HepG2 (cell line): ENCODE results near the gene KMT2B. TPM values are rescaled to one million over a fixed set of nuclear protein-coding genes. Genes with fewer than 3 reads are reported as not detected.

Source experiments
- CBX5 ChIP-seq: sonication (generic); formaldehyde crosslinking; IDR thresholded peaks from 2 replicates; pipeline ENCODE4 v1.4.0; 2020; ENCODE audit warnings: missing genetic modification reagents, borderline replicate concordance
- CC2D1A ChIP-seq: sonication (generic); formaldehyde crosslinking; IDR thresholded peaks from 2 replicates; pipeline ENCODE4 v1.8.1; 2023; ENCODE audit warnings: mild to moderate bottlenecking, missing genetic modification reagents
- HMG20A ChIP-seq: IDR thresholded peaks from 2 replicates; pipeline ENCODE4 v1.6.1; 2016; ENCODE audit warnings: borderline replicate concordance
- HNRNPH1 ChIP-seq: fragments of 200-400 bp; formaldehyde crosslinking; optimal IDR thresholded peaks from 2 replicates; pipeline ENCODE3; 2017; ENCODE audit warnings: mild to moderate bottlenecking, low read depth, low read length
- KAT7 ChIP-seq: IDR thresholded peaks from 2 replicates; pipeline ENCODE4 v1.6.1; 2018; ENCODE audit warnings: borderline replicate concordance, missing compliant biosample characterization
- KDM6A ChIP-seq: IDR thresholded peaks from 2 replicates; pipeline ENCODE4 v1.6.1; 2016; ENCODE audit warnings: low read depth
- MAF1 ChIP-seq: sonication (generic); formaldehyde crosslinking; IDR thresholded peaks from 2 replicates; pipeline ENCODE4 v1.5.0; 2020; ENCODE audit warnings: missing genetic modification reagents, borderline replicate concordance
- MAFG ChIP-seq: sonication (generic); formaldehyde crosslinking; IDR thresholded peaks from 2 replicates; pipeline ENCODE4 v1.5.1; 2020; ENCODE audit warnings: mild to moderate bottlenecking, missing genetic modification reagents
- MBNL3 ChIP-seq: fragments of 250-450 bp; sonication (Bioruptor Pico); conservative IDR thresholded peaks from 2 replicates; pipeline ENCODE4 v1.8.0; 2022; ENCODE audit warnings: mild to moderate bottlenecking, inconsistent platforms
- MIER2 ChIP-seq: IDR thresholded peaks from 2 replicates; pipeline ENCODE4 v1.6.1; 2016; ENCODE audit warnings: missing biosample characterization, missing genetic modification reagents
- MTF1 ChIP-seq: sonication (generic); formaldehyde crosslinking; IDR thresholded peaks from 2 replicates; pipeline ENCODE4 v1.5.0; 2020; ENCODE audit warnings: missing genetic modification reagents
- NFE2L2 ChIP-seq: fragments of 150-350 bp; IDR thresholded peaks from 2 replicates; pipeline ENCODE4 v1.6.1; 2014; ENCODE audit warnings: low read length
- RXRB ChIP-seq: IDR thresholded peaks from 2 replicates; pipeline ENCODE4 v1.6.1; 2016; ENCODE audit warnings: borderline replicate concordance, missing genetic modification reagents, missing compliant biosample characterization
- YEATS2 ChIP-seq: sonication (generic); formaldehyde crosslinking; IDR thresholded peaks from 2 replicates; pipeline ENCODE4 v1.4.0; 2020; ENCODE audit warnings: missing genetic modification reagents, borderline replicate concordance
- ZFP41 ChIP-seq: sonication (generic); formaldehyde crosslinking; IDR thresholded peaks from 2 replicates; pipeline ENCODE4 v1.4.0; 2020; ENCODE audit warnings: mild to moderate bottlenecking, missing genetic modification reagents, borderline replicate concordance
- polyA plus RNA-seq, 8 experiments: library from polyadenylated mRNA; depleted of rRNA in 3 of 8; stranded (reverse) in 7 of 8; unstranded in 1 of 8; fragments of >200 nt; fragmentation: Illumina TruSeq in 4 of 8; extraction: Trizol in 4 of 8; gene quantifications; 2 replicates each; pipeline versions ENCODE4 v1.2.1 to v1.2.3, GENCODE V29; 2011 to 2016; ENCODE audit warnings: low read depth in 4 of 8, missing spikeins in 1 of 8, mixed read lengths in 1 of 8; ENCODE audit not compliant: insufficient read depth in 1 of 8
- total RNA-seq, 5 experiments: library from RNA; depleted of rRNA; stranded (reverse); fragments of >200 nt; fragmentation: Illumina TruSeq; extraction: Trizol; gene quantifications; 2 replicates each; pipeline ENCODE4 v1.2.3, GENCODE V29; 2016; ENCODE audit warnings: low read depth in 1 of 5
- TF ChIP-seq, protein P1 (sequence below): sonication (generic); formaldehyde crosslinking; IDR thresholded peaks from 2 replicates; pipeline ENCODE4 v1.5.0; 2020; ENCODE audit warnings: mild to moderate bottlenecking, missing genetic modification reagents
- TF ChIP-seq, protein P2 (sequence below): sonication (generic); formaldehyde crosslinking; IDR thresholded peaks from 2 replicates; pipeline ENCODE4 v1.4.0; 2020; ENCODE audit warnings: mild to moderate bottlenecking, missing genetic modification reagents
- TF ChIP-seq, protein P3 (sequence below), 2 experiments: sonication (generic) in 1 of 2; formaldehyde crosslinking in 1 of 2; IDR thresholded peaks; 2 replicates each; pipeline versions ENCODE4 v1.4.0 to v1.6.1; 2016 to 2020; ENCODE audit warnings: borderline replicate concordance in 1 of 2, low read depth in 1 of 2, mild to moderate bottlenecking in 1 of 2, missing genetic modification reagents in 1 of 2
- TF ChIP-seq, protein P4 (sequence below): sonication (generic); formaldehyde crosslinking; IDR thresholded peaks from 2 replicates; pipeline ENCODE4 v1.5.1; 2020; ENCODE audit warnings: missing genetic modification reagents, mild to moderate bottlenecking, borderline replicate concordance
- TF ChIP-seq, protein P5 (sequence below): IDR thresholded peaks from 2 replicates; pipeline ENCODE4 v1.6.1; 2016; ENCODE audit warnings: missing genetic modification reagents, missing compliant biosample characterization

Gene KMT2B
- total and polyA plus RNA-seq, 2 of the 13 experiments (the other 11 are each of a cell fraction or from before 2014, with no cell fraction given) = 6.2 to 16.9 TPM

DNA sequence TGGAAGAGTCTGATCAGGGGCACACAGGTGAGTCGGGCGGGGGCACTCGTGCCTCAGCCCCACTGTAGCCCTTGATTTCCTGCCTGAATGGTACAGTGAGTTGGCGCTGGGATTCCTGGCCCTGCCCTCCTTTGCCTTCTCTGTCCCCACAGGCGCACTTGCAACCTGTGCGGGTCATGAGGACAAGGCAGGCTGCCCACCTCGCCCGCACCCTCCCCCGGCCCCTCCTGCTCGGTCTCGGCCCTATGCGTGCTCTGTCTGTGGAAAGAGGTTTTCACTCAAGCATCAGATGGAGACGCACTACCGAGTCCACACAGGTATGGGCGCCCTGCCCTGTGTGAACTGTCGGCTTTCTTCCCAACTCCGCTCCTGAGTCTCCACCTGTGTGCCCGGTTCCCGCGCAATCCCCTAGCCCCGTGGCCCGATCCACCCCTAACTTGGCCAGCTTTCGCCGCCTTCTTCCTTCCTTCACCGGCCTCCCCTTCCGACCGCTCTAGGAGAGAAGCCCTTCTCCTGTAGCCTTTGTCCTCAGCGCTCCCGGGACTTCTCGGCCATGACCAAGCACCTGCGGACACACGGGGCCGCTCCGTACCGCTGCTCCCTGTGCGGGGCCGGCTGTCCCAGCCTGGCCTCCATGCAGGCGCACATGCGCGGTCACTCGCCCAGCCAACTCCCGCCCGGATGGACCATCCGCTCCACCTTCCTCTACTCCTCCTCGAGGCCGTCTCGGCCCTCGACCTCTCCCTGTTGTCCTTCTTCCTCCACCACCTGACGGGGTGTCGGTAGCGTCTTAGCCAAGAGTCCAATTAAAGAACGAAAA lies 1.6 kb upstream of the KMT2B start (continued):
- TF ChIP-seq MTF1 (CRISPR knock-in tag) (no peak), HNRNPH1 (no peak), KAT7 (CRISPR knock-in tag) (no peak), HMG20A (CRISPR knock-in tag) (no peak), KDM6A (CRISPR knock-in tag) (no peak), RXRB (CRISPR knock-in tag) (no peak), MAF1 (CRISPR knock-in tag) (no peak), ZFP41 (CRISPR knock-in tag) (peak; percentile 83), MBNL3 (no peak), MAFG (CRISPR knock-in tag) (0 out of 2 replicates have a peak, but pooled peaks have one; percentile 39), YEATS2 (CRISPR knock-in tag) (no peak), NFE2L2 (no peak), CBX5 (CRISPR knock-in tag) (no peak), MIER2 (CRISPR knock-in tag) (0 out of 2 replicates have a peak, but pooled peaks have one; percentile 11), CC2D1A (CRISPR knock-in tag) (no peak)
- TF ChIP-seq, protein P1, sequence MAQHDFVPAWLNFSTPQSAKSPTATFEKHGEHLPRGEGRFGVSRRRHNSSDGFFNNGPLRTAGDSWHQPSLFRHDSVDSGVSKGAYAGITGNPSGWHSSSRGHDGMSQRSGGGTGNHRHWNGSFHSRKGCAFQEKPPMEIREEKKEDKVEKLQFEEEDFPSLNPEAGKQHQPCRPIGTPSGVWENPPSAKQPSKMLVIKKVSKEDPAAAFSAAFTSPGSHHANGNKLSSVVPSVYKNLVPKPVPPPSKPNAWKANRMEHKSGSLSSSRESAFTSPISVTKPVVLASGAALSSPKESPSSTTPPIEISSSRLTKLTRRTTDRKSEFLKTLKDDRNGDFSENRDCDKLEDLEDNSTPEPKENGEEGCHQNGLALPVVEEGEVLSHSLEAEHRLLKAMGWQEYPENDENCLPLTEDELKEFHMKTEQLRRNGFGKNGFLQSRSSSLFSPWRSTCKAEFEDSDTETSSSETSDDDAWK = no peak
- TF ChIP-seq, protein P2, sequence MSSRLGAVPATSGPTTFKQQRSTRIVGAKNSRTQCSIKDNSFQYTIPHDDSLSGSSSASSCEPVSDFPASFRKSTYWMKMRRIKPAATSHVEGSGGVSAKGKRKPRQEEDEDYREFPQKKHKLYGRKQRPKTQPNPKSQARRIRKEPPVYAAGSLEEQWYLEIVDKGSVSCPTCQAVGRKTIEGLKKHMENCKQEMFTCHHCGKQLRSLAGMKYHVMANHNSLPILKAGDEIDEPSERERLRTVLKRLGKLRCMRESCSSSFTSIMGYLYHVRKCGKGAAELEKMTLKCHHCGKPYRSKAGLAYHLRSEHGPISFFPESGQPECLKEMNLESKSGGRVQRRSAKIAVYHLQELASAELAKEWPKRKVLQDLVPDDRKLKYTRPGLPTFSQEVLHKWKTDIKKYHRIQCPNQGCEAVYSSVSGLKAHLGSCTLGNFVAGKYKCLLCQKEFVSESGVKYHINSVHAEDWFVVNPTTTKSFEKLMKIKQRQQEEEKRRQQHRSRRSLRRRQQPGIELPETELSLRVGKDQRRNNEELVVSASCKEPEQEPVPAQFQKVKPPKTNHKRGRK = no peak
- TF ChIP-seq, protein P3, sequence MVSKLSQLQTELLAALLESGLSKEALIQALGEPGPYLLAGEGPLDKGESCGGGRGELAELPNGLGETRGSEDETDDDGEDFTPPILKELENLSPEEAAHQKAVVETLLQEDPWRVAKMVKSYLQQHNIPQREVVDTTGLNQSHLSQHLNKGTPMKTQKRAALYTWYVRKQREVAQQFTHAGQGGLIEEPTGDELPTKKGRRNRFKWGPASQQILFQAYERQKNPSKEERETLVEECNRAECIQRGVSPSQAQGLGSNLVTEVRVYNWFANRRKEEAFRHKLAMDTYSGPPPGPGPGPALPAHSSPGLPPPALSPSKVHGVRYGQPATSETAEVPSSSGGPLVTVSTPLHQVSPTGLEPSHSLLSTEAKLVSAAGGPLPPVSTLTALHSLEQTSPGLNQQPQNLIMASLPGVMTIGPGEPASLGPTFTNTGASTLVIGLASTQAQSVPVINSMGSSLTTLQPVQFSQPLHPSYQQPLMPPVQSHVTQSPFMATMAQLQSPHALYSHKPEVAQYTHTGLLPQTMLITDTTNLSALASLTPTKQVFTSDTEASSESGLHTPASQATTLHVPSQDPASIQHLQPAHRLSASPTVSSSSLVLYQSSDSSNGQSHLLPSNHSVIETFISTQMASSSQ (IDR thresholded peaks at IDR 0.05; ENCODE audit: low read depth) = no peak
- TF ChIP-seq, protein P3 (CRISPR knock-in tag; IDR thresholded peaks at IDR 0.05; ENCODE audit: borderline replicate concordance) = no peak
- TF ChIP-seq, protein P4, sequence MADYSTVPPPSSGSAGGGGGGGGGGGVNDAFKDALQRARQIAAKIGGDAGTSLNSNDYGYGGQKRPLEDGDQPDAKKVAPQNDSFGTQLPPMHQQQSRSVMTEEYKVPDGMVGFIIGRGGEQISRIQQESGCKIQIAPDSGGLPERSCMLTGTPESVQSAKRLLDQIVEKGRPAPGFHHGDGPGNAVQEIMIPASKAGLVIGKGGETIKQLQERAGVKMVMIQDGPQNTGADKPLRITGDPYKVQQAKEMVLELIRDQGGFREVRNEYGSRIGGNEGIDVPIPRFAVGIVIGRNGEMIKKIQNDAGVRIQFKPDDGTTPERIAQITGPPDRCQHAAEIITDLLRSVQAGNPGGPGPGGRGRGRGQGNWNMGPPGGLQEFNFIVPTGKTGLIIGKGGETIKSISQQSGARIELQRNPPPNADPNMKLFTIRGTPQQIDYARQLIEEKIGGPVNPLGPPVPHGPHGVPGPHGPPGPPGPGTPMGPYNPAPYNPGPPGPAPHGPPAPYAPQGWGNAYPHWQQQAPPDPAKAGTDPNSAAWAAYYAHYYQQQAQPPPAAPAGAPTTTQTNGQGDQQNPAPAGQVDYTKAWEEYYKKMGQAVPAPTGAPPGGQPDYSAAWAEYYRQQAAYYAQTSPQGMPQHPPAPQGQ (CRISPR knock-in tag) = peak; percentile 81; the same call in 1 of the 2 replicates
- TF ChIP-seq, protein P5, sequence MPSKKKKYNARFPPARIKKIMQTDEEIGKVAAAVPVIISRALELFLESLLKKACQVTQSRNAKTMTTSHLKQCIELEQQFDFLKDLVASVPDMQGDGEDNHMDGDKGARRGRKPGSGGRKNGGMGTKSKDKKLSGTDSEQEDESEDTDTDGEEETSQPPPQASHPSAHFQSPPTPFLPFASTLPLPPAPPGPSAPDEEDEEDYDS (CRISPR knock-in tag) = no peak; the same call in 1 of the 2 replicates
